SK-N-SH (cell line): ENCODE data around the gene EFCAB11. TPM values are rescaled to one million over a fixed set of nuclear protein-coding genes. Genes with fewer than 3 reads are reported as not detected.

Experiments used
- CTCF ChIA-PET: fragments of 300-600, 350-600 bp; formaldehyde crosslinking; extraction: SDS; loops from one replicate; lab custom pipeline; 2021; lab: Yijun Ruan, JAX
- POLR2A ChIA-PET: fragments of 350-600 bp; sonication (Branson Sonifier 250); formaldehyde crosslinking; extraction: SDS; loops from one replicate; lab custom pipeline; 2020; ENCODE audit warnings: antibody characterized with exemption, inconsistent platforms; lab: Yijun Ruan, JAX
- DNase-seq: peaks from one replicate; pipeline ENCODE4 v3.0.0; 2012
- H2AFZ ChIP-seq: fragments of 200-600 bp; sonication (generic); 2 replicates; pipeline ENCODE4 v1.8.1; 2016; ENCODE audit warnings: antibody characterized with exemption, mild to moderate bottlenecking, low read depth
- H3F3A ChIP-seq: fragments of 200-600 bp; sonication (generic); replicated peaks from 2 replicates; pipeline ENCODE3; 2016; ENCODE audit warnings: antibody characterized with exemption, mild to moderate bottlenecking; ENCODE audit not compliant: insufficient read depth
- H3K27ac ChIP-seq, 2 experiments: fragments of 200-500 bp in 1 of 2; fragments of 200-600 bp in 1 of 2; sonication (Bioruptor generic) in 1 of 2; sonication (generic), shearing (Covaris generic) in 1 of 2; 2 replicates each; pipeline versions ENCODE4 v1.5.1 to v1.6.1; 2014 to 2016; ENCODE audit warnings: low read depth in 2 of 2, inconsistent platforms in 1 of 2, low read length in 1 of 2, mild to moderate bottlenecking in 1 of 2, mixed read lengths in 1 of 2
- H3K27me3 ChIP-seq: fragments of 200-600 bp; sonication (generic), shearing (Covaris generic); 2 replicates; pipeline ENCODE4 v1.6.1; 2016; ENCODE audit warnings: mixed run types; ENCODE audit not compliant: insufficient read depth
- H3K36me3 ChIP-seq, 2 experiments: fragments of 200-500 bp in 1 of 2; fragments of 200-600 bp in 1 of 2; sonication (Bioruptor generic) in 1 of 2; sonication (generic) in 1 of 2; replicated peaks in 1 of 2; 2 replicates each; pipeline versions ENCODE3 to v1.5.1; 2014 to 2016; ENCODE audit warnings: low read length in 1 of 2, mild to moderate bottlenecking in 1 of 2; ENCODE audit not compliant: insufficient read depth in 2 of 2, control insufficient read depth in 1 of 2
- H3K4me1 ChIP-seq, 2 experiments: fragments of 200-500 bp in 1 of 2; fragments of 200-600 bp in 1 of 2; sonication (Bioruptor generic) in 1 of 2; sonication (generic), shearing (Covaris generic) in 1 of 2; 2 replicates each; pipeline versions ENCODE4 v1.5.1 to v1.6.1; 2014 to 2016; ENCODE audit warnings: low read depth in 1 of 2, low read length in 1 of 2, mixed run types in 1 of 2; ENCODE audit not compliant: insufficient read depth in 2 of 2, control insufficient read depth in 1 of 2
- H3K4me2 ChIP-seq: fragments of 200-600 bp; sonication (generic), shearing (Covaris generic); 2 replicates; pipeline ENCODE4 v1.6.1; 2017; ENCODE audit warnings: mixed run types
- H3K4me3 ChIP-seq, 2 experiments: fragments of 200-500 bp in 1 of 2; fragments of 200-600 bp in 1 of 2; sonication (Bioruptor generic) in 1 of 2; sonication (generic), shearing (Covaris generic) in 1 of 2; 2 replicates each; pipeline versions ENCODE4 v1.5.1 to v1.8.1; 2014 to 2016; ENCODE audit warnings: low read depth in 2 of 2, inconsistent platforms in 1 of 2, low read length in 1 of 2, mild to moderate bottlenecking in 1 of 2, mixed read lengths in 1 of 2, moderate library complexity in 1 of 2
- H3K79me2 ChIP-seq: fragments of 200-600 bp; sonication (generic); 2 replicates; pipeline ENCODE4 v1.8.1; 2017; ENCODE audit warnings: mild to moderate bottlenecking; ENCODE audit not compliant: insufficient read depth
- H3K9ac ChIP-seq: fragments of 200-600 bp; sonication (generic); 2 replicates; pipeline ENCODE4 v1.6.1; 2017; ENCODE audit warnings: mixed run types
- H3K9me2 ChIP-seq: fragments of 200-600 bp; sonication (generic); 2 replicates; pipeline ENCODE4 v1.6.1; 2017; ENCODE audit warnings: mixed run types
- H3K9me3 ChIP-seq: fragments of 200-600 bp; sonication (generic); 2 replicates; pipeline ENCODE4 v1.6.1; 2017; ENCODE audit warnings: mixed run types, mild to moderate bottlenecking, moderate library complexity
- H4K20me1 ChIP-seq: fragments of 200-600 bp; sonication (generic); 2 replicates; pipeline ENCODE4 v1.6.1; 2017; ENCODE audit warnings: mild to moderate bottlenecking, mixed run types; ENCODE audit not compliant: insufficient read depth
- CHD2 ChIP-seq: fragments of 150-350 bp; IDR thresholded peaks from 2 replicates; pipeline ENCODE4 v1.6.1; 2018; ENCODE audit warnings: low read length; ENCODE audit not compliant: partially characterized antibody
- ELF1 ChIP-seq: IDR thresholded peaks from 2 replicates; pipeline ENCODE4 v1.4.0; 2012
- EP300 ChIP-seq, 2 experiments: IDR thresholded peaks; 2 replicates each; pipeline versions ENCODE4 v1.4.0 to v1.6.1; 2012; ENCODE audit warnings: borderline replicate concordance in 1 of 2, low read depth in 1 of 2, low read length in 1 of 2
- EZH2phosphoT487 ChIP-seq: fragments of 200-600 bp; sonication (generic); IDR thresholded peaks from 2 replicates; pipeline ENCODE4 v1.6.1; 2017; ENCODE audit warnings: low read depth, mixed run types, mild to moderate bottlenecking, antibody characterized with exemption, moderate library complexity, borderline replicate concordance
- FOXJ3 ChIP-seq: sonication (generic); formaldehyde crosslinking; IDR thresholded peaks from 2 replicates; pipeline ENCODE4 v1.5.1; 2020; ENCODE audit warnings: mild to moderate bottlenecking, missing genetic modification reagents
- FOXM1 ChIP-seq: IDR thresholded peaks from 2 replicates; pipeline ENCODE4 v1.4.0; 2012; ENCODE audit warnings: low read depth, mild to moderate bottlenecking
- GATA2 ChIP-seq: sonication (generic); formaldehyde crosslinking; IDR thresholded peaks from 2 replicates; pipeline ENCODE4 v1.5.0; 2020; ENCODE audit warnings: mild to moderate bottlenecking, missing genetic modification reagents
- IRF3 ChIP-seq: fragments of 150-350 bp; IDR thresholded peaks from 2 replicates; pipeline ENCODE4 v1.6.1; 2016; ENCODE audit warnings: mild to moderate bottlenecking, low read depth, low read length
- MAX ChIP-seq: IDR thresholded peaks from 2 replicates; pipeline ENCODE4 v1.4.0; 2012; ENCODE audit warnings: low read depth
- MEF2A ChIP-seq: IDR thresholded peaks from 2 replicates; pipeline ENCODE4 v1.4.0; 2012; ENCODE audit warnings: low read depth, borderline replicate concordance
- MXI1 ChIP-seq: IDR thresholded peaks from 2 replicates; pipeline ENCODE4 v1.6.1; 2012; ENCODE audit warnings: mild to moderate bottlenecking, low read depth, low read length, improper control_type of control experiment
- POLR2AphosphoS5 ChIP-seq: IDR thresholded peaks from 2 replicates; pipeline ENCODE4 v1.6.1; 2012; ENCODE audit warnings: low read depth, low read length
- RAD21 ChIP-seq: IDR thresholded peaks from 2 replicates; pipeline ENCODE4 v1.6.1; 2012; ENCODE audit warnings: mild to moderate bottlenecking, low read length
- REST ChIP-seq: IDR thresholded peaks from 2 replicates; pipeline ENCODE4 v1.6.1; 2012; ENCODE audit warnings: mild to moderate bottlenecking, low read depth, low read length, moderate library complexity
- RXRA ChIP-seq: IDR thresholded peaks from 2 replicates; pipeline ENCODE4 v1.4.0; 2012; ENCODE audit warnings: low read depth, mild to moderate bottlenecking, borderline replicate concordance
- TAF1 ChIP-seq: IDR thresholded peaks from 2 replicates; pipeline ENCODE4 v1.6.1; 2012; ENCODE audit warnings: low read depth, mild to moderate bottlenecking, low read length, moderate library complexity, borderline replicate concordance
- TCF12 ChIP-seq: IDR thresholded peaks from 2 replicates; pipeline ENCODE4 v1.4.0; 2012
- TEAD4 ChIP-seq: IDR thresholded peaks from 2 replicates; pipeline ENCODE4 v1.4.0; 2012; ENCODE audit warnings: mild to moderate bottlenecking, borderline replicate concordance; ENCODE audit not compliant: insufficient read depth
- USF1 ChIP-seq: IDR thresholded peaks from 2 replicates; pipeline ENCODE4 v1.4.0; 2012; ENCODE audit warnings: low read depth, borderline replicate concordance
- USF2 ChIP-seq: fragments of 150-350 bp; IDR thresholded peaks from 2 replicates; pipeline ENCODE4 v1.6.1; 2017; ENCODE audit warnings: antibody characterized with exemption, low read length, low read depth, borderline replicate concordance
- YY1 ChIP-seq: IDR thresholded peaks from 2 replicates; pipeline ENCODE4 v1.4.0; 2012; ENCODE audit warnings: low read depth, mild to moderate bottlenecking
- whole genome bisulfite sequencing: methylation state at CpG from one replicate; pipeline ENCODE4 v1.1.6; 2017; ENCODE audit warnings: low lambda C conversion rate; 5-methylcytosine and 5-hydroxymethylcytosine counted together
- polyA plus RNA-seq, 3 experiments: library from polyadenylated mRNA; depleted of rRNA; stranded (reverse); fragments of >200 nt; gene quantifications; 2 replicates each; pipeline ENCODE4 v1.2.3, GENCODE V29; 2012

EFCAB11 gene
- polyA plus RNA-seq, 1 of the 3 experiments (the other 2 are of a cell fraction): 3.9 TPM

GRCh38 chr14:89960914-89961313, 6.4 kb upstream of the EFCAB11 start:
- no peak overlapping the region for H3K4me2 ChIP-seq
- peaks cover 40 to 44% of the 10 kb centered on the region in 2 experiments for H3K36me3 ChIP-seq
- H3K9me2 ChIP-seq: no peaks in the 10 kb centered on the region
- no peak overlapping the region for H3K4me3 ChIP-seq
- peaks cover 64% of the 10 kb centered on the region; the same call in 1 of the 2 replicates for H3K79me2 ChIP-seq
- H4K20me1 ChIP-seq: peaks cover 3% of the 10 kb centered on the region; the same call in 1 of the 2 replicates
- H3F3A ChIP-seq: peaks cover 11% of the 10 kb centered on the region
- no peak overlapping the region for H3K27ac ChIP-seq
- H3K4me1 ChIP-seq: peaks cover 4 to 7% of the 10 kb centered on the region in 2 experiments; a peak in 2 of 4 replicates
- WGBS: 98% methylated on average over 3 of the region's 3 CpGs
- H2AFZ ChIP-seq: no peak overlapping the region
- CTCF ChIA-PET: interaction anchor here (1.4 to 12.3 kb wide), 5 partner anchors 12 to 275 kb away, joined by 3 to 112 read pairs (median 6); no protein-coding TSS in a partner anchor
- POLR2A ChIA-PET: no interaction called here
- H3K9ac ChIP-seq: no peak overlapping the region
- no peaks in the 10 kb centered on the region for H3K9me3 ChIP-seq
- DNase-seq: no peak
- TF ChIP-seq CHD2 (no peak), EP300 (IDR thresholded peaks at IDR 0.05; ENCODE audit: borderline replicate concordance in 1 of 2, low read depth in 1 of 2, low read length in 1 of 2) (no peak), TCF12 (no peak), GATA2 (CRISPR knock-in tag) (no peak), MXI1 (no peak), TAF1 (no peak), POLR2AphosphoS5 (no peak), FOXJ3 (CRISPR knock-in tag) (no peak), ELF1 (no peak), YY1 (no peak), TEAD4 (no peak), EZH2phosphoT487 (no peak), RAD21 (no peak), MEF2A (no peak)
- no peaks in the 10 kb centered on the region for H3K27me3 ChIP-seq

- ChIA-PET CTCF (interaction anchor here (0.8 to 12.3 kb wide), 4 partner anchors 13 to 275 kb away, joined by 4 to 112 read pairs (median 12); no protein-coding TSS in a partner anchor), POLR2A (no interaction called here)
- no peaks in the 10 kb centered on the region for H3K9me2 ChIP-seq
- H4K20me1 ChIP-seq: peaks cover 3% of the 10 kb centered on the region; the same call in 1 of the 2 replicates
- no peak overlapping the region for H3K4me3 ChIP-seq
- H3K9ac ChIP-seq: no peak overlapping the region
- H3K79me2 ChIP-seq: peaks cover 64% of the 10 kb centered on the region; the same call in 1 of the 2 replicates
- WGBS: 96% methylated on average over 3 of the region's 3 CpGs
- no peak for DNase-seq
- no peaks in the 10 kb centered on the region for H3K27me3 ChIP-seq
- peaks cover 16% of the 10 kb centered on the region for H3F3A ChIP-seq
- H2AFZ ChIP-seq: no peak overlapping the region
- no peak overlapping the region for H3K27ac ChIP-seq
- peaks cover 4 to 7% of the 10 kb centered on the region in 2 experiments; a peak in 2 of 4 replicates for H3K4me1 ChIP-seq
- peaks cover 38 to 42% of the 10 kb centered on the region in 2 experiments for H3K36me3 ChIP-seq
- no peaks in the 10 kb centered on the region for H3K9me3 ChIP-seq
- H3K4me2 ChIP-seq: no peak overlapping the region
- TF ChIP-seq IRF3: no peak
- no peak for TF ChIP-seq FOXM1
- TF ChIP-seq RXRA: no peak
- TF ChIP-seq POLR2AphosphoS5: no peak
- no peak for TF ChIP-seq YY1
- no peak for TF ChIP-seq USF1
- TF ChIP-seq REST: no peak
- TF ChIP-seq MEF2A: no peak
- TF ChIP-seq USF2: no peak
- TF ChIP-seq MAX: no peak
Observed at GRCh38 chr14:89959853-89960445, 5.4 kb upstream of the EFCAB11 start.
